ENCODE results near the gene KRTAP23-1.

GRCh38 chr21:30337276-30337744, 11.1 kb downstream of the KRTAP23-1 start, which contains the start of gene KRTAP27-1:
- no peak for TF ChIP-seq CTCF (IDR thresholded peaks at IDR 0.05)
- no peak for TF ChIP-seq POLR2A (IDR thresholded peaks at IDR 0.05)
